Right atrium auricular region (tissue), 2 donors: ENCODE results near the gene DGKD. TPM values are rescaled to one million over a fixed set of nuclear protein-coding genes. Genes with fewer than 3 reads are reported as not detected.

Experiments
- DNase-seq: peaks from one replicate; pipeline ENCODE4 v3.0.0-alpha.2; 2019; ENCODE audit warnings: low spot score
- H3K27ac ChIP-seq, 2 donors: fragments of 200-600 bp; sonication (generic); 1 replicate in 1 of 2; 2 replicates in 1 of 2; pipeline ENCODE4 v1.5.1; 2016 to 2019
- H3K27me3 ChIP-seq, 2 donors: fragments of 200-600 bp; sonication (generic); one replicate each; pipeline versions ENCODE4 v1.5.1 to v1.6.0; 2017 to 2019
- H3K36me3 ChIP-seq: fragments of 200-600 bp; sonication (generic); one replicate; pipeline ENCODE4 v1.5.1; 2016
- H3K4me1 ChIP-seq, 2 donors: fragments of 200-600 bp; sonication (generic); one replicate each; pipeline versions ENCODE4 v1.5.1 to v1.6.0; 2017 to 2019
- H3K4me3 ChIP-seq, 2 donors: fragments of 200-600 bp; sonication (generic); 1 replicate in 1 of 2; 2 replicates in 1 of 2; pipeline ENCODE4 v1.5.1; 2017 to 2019; ENCODE audit warnings: mild to moderate bottlenecking in 1 of 2, moderate library complexity in 1 of 2
- H3K9me3 ChIP-seq, 2 donors: fragments of 200-600 bp; sonication (generic); one replicate each; pipeline ENCODE4 v1.5.1; 2019
- total RNA-seq, 2 donors: library from RNA; depleted of rRNA; stranded (reverse); fragments of >200 nt; gene quantifications; one replicate each; pipeline ENCODE4 v1.1.0, GENCODE V29; 2016
- TF ChIP-seq, protein P1 (sequence below), 2 donors: fragments of 200-600 bp; sonication (generic); IDR thresholded peaks; one replicate each; pipeline ENCODE4 v1.5.1; 2019; ENCODE audit warnings: antibody characterized with exemption in 2 of 2

The DGKD gene
- total RNA-seq, 2 donors from 2014 or later: 18.4 to 40.1 TPM

DNA sequence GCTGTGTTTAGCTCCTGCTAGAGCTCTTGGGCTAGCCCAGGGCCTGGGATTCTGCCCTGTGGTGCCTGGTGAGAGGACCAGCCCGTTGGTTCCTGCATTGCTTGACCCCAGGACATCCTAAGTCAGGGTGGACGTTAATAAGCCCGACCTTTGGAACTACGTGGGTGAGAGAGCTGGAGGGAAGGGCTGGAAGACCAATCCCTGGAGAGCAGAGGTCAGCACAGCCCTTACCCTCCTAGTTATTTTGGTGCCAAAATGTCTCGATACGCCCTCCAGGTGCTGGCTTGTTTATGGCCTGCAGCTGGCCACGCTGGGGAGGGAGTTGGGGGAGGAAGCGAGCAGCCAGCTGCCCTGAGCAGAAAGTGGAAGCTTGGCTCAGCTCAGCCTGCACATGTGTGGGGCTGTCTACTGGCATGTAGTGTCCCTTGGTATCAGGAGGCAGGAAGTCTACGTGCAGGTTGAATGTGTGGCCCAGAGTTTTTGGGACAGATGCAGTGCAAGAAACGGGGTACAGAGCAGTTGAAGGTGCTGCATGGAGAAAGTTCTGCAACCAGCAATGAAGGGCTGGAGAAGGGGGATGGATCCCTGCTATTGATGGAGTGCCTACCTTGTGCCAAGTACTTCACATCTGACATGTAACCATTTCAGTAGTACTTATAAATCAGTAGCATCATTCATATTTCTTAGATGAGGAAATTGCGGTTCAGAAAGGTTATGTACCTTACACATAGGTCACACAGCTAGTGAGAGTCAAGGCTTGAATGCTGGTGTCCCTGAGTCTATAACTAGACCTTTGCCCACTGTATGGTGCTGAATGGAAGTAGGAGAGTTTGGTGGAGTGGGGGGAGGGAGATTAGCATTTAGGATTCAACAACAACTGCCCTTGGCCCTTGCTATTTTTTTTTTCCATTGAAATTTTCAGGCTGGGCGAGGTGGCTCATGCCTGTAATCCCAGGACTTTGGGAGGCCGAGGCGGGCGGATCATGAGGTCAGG is 5.0 kb upstream of the DGKD start:
- Histone ChIP-seq H3K27me3 (no peaks in the 10 kb centered on the region), H3K36me3 (no peaks in the 10 kb centered on the region), H3K4me1 (peaks cover 0 to 11% of the 10 kb centered on the region in 2 donors), H3K4me3 (no peak overlapping the region), H3K9me3 (no peaks in the 10 kb centered on the region), H3K27ac (no peak overlapping the region)
- no peak for DNase-seq
- TF ChIP-seq, protein P1, sequence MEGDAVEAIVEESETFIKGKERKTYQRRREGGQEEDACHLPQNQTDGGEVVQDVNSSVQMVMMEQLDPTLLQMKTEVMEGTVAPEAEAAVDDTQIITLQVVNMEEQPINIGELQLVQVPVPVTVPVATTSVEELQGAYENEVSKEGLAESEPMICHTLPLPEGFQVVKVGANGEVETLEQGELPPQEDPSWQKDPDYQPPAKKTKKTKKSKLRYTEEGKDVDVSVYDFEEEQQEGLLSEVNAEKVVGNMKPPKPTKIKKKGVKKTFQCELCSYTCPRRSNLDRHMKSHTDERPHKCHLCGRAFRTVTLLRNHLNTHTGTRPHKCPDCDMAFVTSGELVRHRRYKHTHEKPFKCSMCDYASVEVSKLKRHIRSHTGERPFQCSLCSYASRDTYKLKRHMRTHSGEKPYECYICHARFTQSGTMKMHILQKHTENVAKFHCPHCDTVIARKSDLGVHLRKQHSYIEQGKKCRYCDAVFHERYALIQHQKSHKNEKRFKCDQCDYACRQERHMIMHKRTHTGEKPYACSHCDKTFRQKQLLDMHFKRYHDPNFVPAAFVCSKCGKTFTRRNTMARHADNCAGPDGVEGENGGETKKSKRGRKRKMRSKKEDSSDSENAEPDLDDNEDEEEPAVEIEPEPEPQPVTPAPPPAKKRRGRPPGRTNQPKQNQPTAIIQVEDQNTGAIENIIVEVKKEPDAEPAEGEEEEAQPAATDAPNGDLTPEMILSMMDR (IDR thresholded peaks at IDR 0.05): no peak

DNA sequence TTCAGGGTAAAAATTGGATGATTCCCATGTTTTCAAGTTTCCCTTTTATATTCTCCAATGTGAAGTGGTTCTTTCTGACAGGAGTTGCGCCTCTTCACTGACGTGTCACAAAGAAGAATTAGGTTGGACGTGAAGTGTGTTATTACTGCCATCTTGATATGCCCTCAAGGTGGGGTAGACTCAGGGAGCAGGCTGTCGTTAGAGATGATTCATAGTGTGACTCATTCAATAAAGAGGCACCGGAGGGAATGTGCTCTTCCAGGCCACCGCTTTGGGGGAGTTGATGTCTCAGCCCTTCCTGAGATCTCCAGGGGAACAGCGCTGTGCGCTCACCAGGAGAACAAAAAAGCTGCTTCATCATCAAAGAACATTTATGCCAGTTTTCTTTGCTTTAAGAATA is 3.6 kb upstream of the DGKD start:
- H3K27me3 ChIP-seq: no peaks in the 10 kb centered on the region
- peaks cover 0 to 19% of the 10 kb centered on the region in 2 donors for H3K4me1 ChIP-seq
- H3K4me3 ChIP-seq: no peak overlapping the region
- H3K27ac ChIP-seq: no peak overlapping the region
- no peaks in the 10 kb centered on the region for H3K36me3 ChIP-seq
- DNase-seq: no peak
- TF ChIP-seq, protein P1 (IDR thresholded peaks at IDR 0.05): no peak
- H3K9me3 ChIP-seq: no peaks in the 10 kb centered on the region

DNA sequence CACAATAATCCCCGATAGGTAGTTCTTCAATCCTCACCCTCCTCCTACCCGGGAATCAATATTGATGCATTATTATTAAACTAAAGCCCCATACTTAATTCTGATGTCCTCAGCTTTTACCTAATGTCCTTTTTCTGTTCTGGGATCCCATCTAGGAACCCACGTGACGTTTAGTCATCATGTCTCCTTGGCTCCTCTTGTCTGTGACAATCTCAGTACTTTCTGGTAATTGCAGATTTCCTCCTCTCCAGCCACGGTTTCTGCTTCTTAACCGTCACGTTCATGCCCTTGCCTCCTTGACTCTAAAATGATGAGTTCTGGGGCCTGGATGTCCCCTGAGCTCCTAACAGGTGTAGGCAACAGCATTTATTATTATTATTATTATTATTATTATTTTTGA is 2.9 kb upstream of the DGKD start:
- DNase-seq: no peak
- Histone ChIP-seq H3K4me1 (peaks cover 0 to 22% of the 10 kb centered on the region in 2 donors), H3K36me3 (no peaks in the 10 kb centered on the region), H3K4me3 (no peak overlapping the region), H3K9me3 (no peaks in the 10 kb centered on the region), H3K27me3 (no peaks in the 10 kb centered on the region), H3K27ac (no peak overlapping the region)
- TF ChIP-seq, protein P1 (IDR thresholded peaks at IDR 0.05): no peak

DNA sequence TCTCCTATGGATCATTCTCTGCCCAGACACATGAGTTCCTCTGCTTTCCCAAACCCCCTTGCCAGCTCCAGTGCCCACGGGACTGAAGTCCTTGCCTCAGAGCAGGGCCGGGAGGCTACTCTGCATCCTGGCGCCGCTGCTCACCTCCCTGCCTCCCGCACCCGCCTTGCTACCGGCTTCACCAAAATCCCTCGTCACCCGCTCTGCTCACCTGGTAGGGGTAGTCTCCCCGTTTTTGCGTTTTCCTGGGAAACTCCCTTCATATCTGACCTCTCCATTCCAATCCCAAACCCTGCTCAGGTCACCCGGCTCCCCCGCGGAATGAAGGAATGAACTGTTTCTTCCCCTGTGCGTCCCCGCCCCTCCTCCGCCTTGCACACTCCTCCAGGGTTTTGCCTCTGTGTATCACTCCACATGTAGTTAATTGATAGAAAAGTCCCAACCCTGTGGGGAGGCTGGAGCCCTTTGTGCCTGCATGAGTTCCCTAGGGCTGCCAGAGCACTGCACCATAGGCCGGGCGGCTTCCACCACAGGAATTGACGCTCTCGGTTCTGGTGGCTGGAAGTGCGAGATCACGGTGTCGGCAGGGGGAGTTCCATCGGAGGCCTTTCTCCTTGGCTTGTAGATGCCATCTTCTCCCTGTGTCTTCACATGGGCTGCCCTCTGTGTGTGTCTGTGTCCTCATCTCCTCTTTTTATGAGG is 2.0 kb upstream of the DGKD start:
- DNase-seq: no peak
- Histone ChIP-seq H3K36me3 (no peaks in the 10 kb centered on the region), H3K4me3 (no peak overlapping the region), H3K27ac (no peak overlapping the region), H3K4me1 (peaks cover 0 to 22% of the 10 kb centered on the region in 2 donors), H3K9me3 (no peaks in the 10 kb centered on the region), H3K27me3 (no peaks in the 10 kb centered on the region)
- TF ChIP-seq, protein P1 (IDR thresholded peaks at IDR 0.05): no peak

DNA sequence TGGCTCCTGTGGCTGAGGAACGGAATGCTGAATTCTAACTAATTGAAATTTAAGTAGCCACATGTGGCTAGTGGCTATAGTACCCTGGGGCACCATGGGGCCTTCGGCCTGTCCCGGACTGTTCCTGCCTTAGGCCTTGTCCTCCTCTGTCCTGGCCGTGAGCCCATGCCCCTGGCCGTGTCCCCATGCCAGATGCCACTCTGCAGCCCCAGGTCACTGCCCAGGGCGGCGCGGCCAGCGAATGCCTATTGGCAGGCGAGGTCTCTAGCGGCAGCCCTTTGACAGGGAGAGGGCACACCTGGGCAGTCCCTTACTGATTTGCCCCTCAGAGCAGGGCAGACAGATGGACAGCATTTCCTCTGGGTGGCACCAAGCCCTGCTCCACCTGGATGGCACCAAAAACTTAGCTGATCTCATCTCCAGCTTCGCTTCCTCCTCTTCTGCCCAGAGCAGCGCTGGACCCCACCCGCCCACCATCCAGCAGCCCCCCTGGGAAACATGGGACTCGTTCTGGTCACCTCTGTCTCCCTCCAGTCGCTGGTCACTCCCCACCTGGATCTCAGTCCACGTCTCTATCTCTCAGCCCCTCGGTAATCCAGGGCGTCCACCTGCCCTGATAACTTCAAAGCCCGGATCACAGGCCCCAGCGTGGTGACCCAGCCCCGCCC is 1.1 kb upstream of the DGKD start:
- Histone ChIP-seq H3K4me1 (peaks cover 0 to 22% of the 10 kb centered on the region in 2 donors), H3K9me3 (no peaks in the 10 kb centered on the region), H3K36me3 (no peaks in the 10 kb centered on the region), H3K27ac (no peak overlapping the region), H3K27me3 (no peaks in the 10 kb centered on the region), H3K4me3 (peak overlapping the region in 1 of 2 donors; percentile 75)
- TF ChIP-seq, protein P1 (IDR thresholded peaks at IDR 0.05): no peak
- no peak for DNase-seq
